ENCODE results near the gene PELI1.
A peak's percentile ranks its signal among the peaks of the same experiment; 100 is the strongest.

Gene PELI1

GRCh38 chr2:64168201-64168600, 24.0 kb upstream of the PELI1 start:
- no peak overlapping the region for H3K9ac ChIP-seq (ENCODE audit: low read depth, low read length)
- H3K4me1 ChIP-seq (ENCODE audit: insufficient read depth, low read length), result no peaks in the 10 kb centered on the region
- no peaks in the 10 kb centered on the region for H3K9me3 ChIP-seq (ENCODE audit: control insufficient read depth, insufficient read depth, low read length)
- H3K36me3 ChIP-seq (ENCODE audit: insufficient read depth, low read length), result no peaks in the 10 kb centered on the region

DNA sequence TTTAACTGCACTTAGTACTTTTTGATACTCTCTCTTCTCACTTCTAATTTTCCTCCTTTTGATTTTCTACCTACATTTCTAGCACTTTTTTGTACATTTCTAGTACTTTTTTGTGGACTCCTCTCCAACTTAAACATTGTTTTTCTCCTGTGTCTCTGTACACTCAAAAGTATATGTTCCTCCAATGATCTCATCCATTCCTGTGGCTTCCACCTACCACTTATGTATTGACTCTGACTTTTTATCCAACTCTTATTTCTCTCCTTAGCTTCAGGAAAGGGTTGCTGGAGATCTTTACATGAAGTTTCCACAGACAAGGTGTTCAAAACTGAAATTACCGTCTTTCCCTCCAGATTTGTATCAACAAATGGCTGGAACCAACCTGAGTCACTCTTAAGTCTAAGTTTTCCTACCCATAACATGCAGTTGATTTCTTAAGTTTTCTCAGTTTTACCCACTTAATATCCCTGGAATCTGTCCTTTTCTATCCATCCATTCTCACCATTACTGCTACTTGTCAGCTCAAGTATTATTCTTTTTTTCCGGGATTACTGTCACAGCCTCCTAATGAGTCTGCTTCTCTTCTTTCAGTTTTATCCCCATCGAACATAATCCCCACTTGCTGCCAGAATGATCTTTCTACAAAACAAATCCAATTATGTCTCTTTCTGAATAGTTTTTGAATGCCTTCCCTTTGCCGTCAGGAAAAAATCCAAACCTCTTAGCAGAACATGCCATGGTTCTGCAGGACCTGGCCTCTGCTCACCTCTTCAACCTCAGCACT, 22.6 kb upstream of the PELI1 start:
- Histone ChIP-seq H3K4me1 (ENCODE audit: insufficient read depth, low read length) (no peaks in the 10 kb centered on the region), H3K36me3 (ENCODE audit: insufficient read depth, low read length) (no peaks in the 10 kb centered on the region), H3K9me3 (ENCODE audit: control insufficient read depth, insufficient read depth, low read length) (no peaks in the 10 kb centered on the region), H3K9ac (ENCODE audit: low read depth, low read length) (no peak overlapping the region)

GRCh38 chr2:64166212-64166611, 22.0 kb upstream of the PELI1 start:
- no peaks in the 10 kb centered on the region for H3K4me1 ChIP-seq (ENCODE audit: insufficient read depth, low read length)
- no peak overlapping the region for H3K9ac ChIP-seq (ENCODE audit: low read depth, low read length)
- H3K36me3 ChIP-seq (ENCODE audit: insufficient read depth, low read length), result no peaks in the 10 kb centered on the region
- H3K9me3 ChIP-seq (ENCODE audit: control insufficient read depth, insufficient read depth, low read length), result no peaks in the 10 kb centered on the region

DNA sequence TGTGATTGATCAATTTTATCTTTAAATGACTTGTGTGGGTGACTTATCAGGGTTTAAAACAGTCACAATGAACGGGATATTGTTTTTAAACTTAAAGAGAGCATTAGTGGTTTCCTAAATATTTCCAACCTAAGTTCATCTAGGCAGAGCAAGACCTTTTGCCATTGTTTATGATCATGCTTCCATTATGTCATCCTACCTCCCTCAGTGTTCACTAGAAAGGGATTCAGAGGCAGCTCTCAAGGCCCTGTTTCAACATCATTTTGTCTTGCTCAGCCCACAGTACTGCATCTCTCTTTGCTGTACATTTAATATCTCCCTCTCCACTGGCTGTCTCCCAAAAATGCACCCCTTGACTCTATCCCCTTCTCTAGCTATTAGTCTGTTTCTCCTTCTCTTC, 21.5 kb upstream of the PELI1 start:
- no peaks in the 10 kb centered on the region for H3K4me1 ChIP-seq (ENCODE audit: insufficient read depth, low read length)
- H3K36me3 ChIP-seq (ENCODE audit: insufficient read depth, low read length), result no peaks in the 10 kb centered on the region
- no peak overlapping the region for H3K9ac ChIP-seq (ENCODE audit: low read depth, low read length)
- H3K9me3 ChIP-seq (ENCODE audit: control insufficient read depth, insufficient read depth, low read length), result no peaks in the 10 kb centered on the region

- Histone ChIP-seq H3K36me3 (ENCODE audit: insufficient read depth, low read length) (no peaks in the 10 kb centered on the region), H3K9me3 (ENCODE audit: control insufficient read depth, insufficient read depth, low read length) (no peaks in the 10 kb centered on the region), H3K9ac (ENCODE audit: low read depth, low read length) (no peak overlapping the region), H3K4me1 (ENCODE audit: insufficient read depth, low read length) (no peaks in the 10 kb centered on the region)
Observed at GRCh38 chr2:64164629-64165028, 20.4 kb upstream of the PELI1 start.

- Histone ChIP-seq H3K36me3 (ENCODE audit: insufficient read depth, low read length) (no peaks in the 10 kb centered on the region), H3K9me3 (ENCODE audit: control insufficient read depth, insufficient read depth, low read length) (no peaks in the 10 kb centered on the region), H3K4me1 (ENCODE audit: insufficient read depth, low read length) (no peaks in the 10 kb centered on the region), H3K9ac (ENCODE audit: low read depth, low read length) (no peak overlapping the region)
Observed at GRCh38 chr2:64162516-64162915, 18.3 kb upstream of the PELI1 start.

DNA sequence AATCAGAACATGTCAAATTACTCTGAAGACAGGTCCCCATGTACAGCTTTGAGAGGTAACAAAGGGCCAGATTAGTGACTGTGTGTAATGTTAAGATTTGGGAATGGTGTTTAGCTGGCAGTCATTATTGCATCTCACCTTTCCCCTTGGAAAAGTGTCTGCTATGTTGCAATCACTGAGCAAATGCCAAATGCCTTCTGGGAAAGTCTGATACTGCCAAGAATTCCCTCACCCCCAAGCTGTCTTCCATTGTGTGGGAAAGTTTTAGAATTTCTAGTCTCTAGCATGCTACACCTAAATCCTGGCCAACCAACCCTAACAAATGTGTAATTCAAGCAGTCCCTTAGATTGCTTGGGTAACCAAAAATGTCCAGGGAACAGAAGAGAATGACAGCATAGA, 13.6 kb upstream of the PELI1 start:
- Histone ChIP-seq H3K9ac (ENCODE audit: low read depth, low read length) (no peak overlapping the region), H3K4me1 (ENCODE audit: insufficient read depth, low read length) (peaks cover 7% of the 10 kb centered on the region; the same call in 1 of the 2 replicates), H3K9me3 (ENCODE audit: control insufficient read depth, insufficient read depth, low read length) (no peaks in the 10 kb centered on the region), H3K36me3 (ENCODE audit: insufficient read depth, low read length) (no peaks in the 10 kb centered on the region)

DNA sequence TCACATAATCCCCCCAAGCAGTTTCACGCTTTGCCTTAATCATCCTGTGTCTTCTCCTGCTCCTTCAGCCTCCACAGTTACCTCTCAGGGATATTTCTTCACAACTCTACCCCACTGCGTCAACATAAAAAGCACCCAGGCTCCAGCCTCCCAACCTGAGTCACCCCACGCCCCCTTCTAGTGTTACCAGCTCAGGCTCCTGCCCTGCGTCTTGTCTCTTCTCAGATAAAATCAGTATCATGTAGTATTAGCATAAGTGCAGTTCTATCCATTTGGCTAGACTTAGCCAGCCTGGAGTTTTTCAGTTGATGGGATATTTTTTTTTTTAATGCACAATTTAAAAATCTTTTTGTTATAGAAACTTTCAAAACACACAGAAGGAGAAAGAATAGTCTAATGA, 9.6 kb upstream of the PELI1 start:
- Histone ChIP-seq H3K9me3 (ENCODE audit: control insufficient read depth, insufficient read depth, low read length) (no peaks in the 10 kb centered on the region), H3K36me3 (ENCODE audit: insufficient read depth, low read length) (no peaks in the 10 kb centered on the region), H3K4me1 (ENCODE audit: insufficient read depth, low read length) (peaks cover 17% of the 10 kb centered on the region), H3K9ac (ENCODE audit: low read depth, low read length) (no peak overlapping the region)

- Histone ChIP-seq H3K9me3 (ENCODE audit: control insufficient read depth, insufficient read depth, low read length) (no peaks in the 10 kb centered on the region), H3K4me1 (ENCODE audit: insufficient read depth, low read length) (peaks cover 17% of the 10 kb centered on the region), H3K9ac (ENCODE audit: low read depth, low read length) (no peak overlapping the region), H3K36me3 (ENCODE audit: insufficient read depth, low read length) (no peaks in the 10 kb centered on the region)
Observed at GRCh38 chr2:64151476-64151875, 7.3 kb upstream of the PELI1 start.

DNA sequence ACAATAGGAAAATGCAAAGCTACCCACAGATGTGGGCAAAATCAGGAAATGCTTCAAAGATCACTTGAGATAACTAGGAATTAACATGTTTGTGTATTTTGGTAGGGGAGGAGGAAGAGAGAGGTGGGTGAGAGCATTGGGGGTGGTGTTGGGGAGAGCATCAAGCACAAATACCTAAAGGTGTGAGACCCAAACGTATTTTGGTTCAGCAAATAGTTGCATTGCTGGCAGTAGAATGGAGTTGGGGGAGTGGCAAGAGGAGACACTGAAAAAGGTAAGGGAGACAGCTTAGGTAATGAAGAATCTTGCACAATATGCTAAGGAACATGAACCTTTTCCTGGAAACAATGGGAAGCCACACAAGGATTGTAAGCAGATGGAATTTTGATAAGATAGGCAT, 1.5 kb upstream of the PELI1 start:
- H3K4me1 ChIP-seq (ENCODE audit: insufficient read depth, low read length), result peaks cover 11% of the 10 kb centered on the region
- H3K9me3 ChIP-seq (ENCODE audit: control insufficient read depth, insufficient read depth, low read length), result no peaks in the 10 kb centered on the region
- no peak overlapping the region for H3K9ac ChIP-seq (ENCODE audit: low read depth, low read length)
- no peaks in the 10 kb centered on the region for H3K36me3 ChIP-seq (ENCODE audit: insufficient read depth, low read length)

DNA sequence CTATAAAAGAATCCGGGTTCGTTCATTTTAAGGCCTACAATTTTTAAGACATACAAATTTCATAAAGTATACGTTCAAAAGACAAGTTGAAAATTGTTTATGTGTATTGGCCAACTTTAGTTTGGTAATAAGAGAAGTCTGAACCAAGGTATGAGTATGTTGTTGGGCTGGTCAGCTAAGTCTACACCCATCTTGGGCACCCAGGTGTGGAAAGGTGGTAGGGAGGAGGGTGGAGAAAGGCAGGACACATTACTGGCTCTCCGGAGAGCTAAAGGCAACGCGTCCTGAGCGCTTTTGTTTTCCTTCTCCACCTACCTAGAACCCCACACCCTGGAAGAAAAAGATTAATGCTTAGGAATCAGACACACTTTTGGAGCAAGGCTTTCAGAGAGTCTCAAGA, 899 bp upstream of the PELI1 start:
- Histone ChIP-seq H3K9me3 (ENCODE audit: control insufficient read depth, insufficient read depth, low read length) (no peaks in the 10 kb centered on the region), H3K9ac (ENCODE audit: low read depth, low read length) (0 out of 2 replicates have a peak overlapping the region, but pooled peaks have one; percentile 6), H3K4me1 (ENCODE audit: insufficient read depth, low read length) (peaks cover 14% of the 10 kb centered on the region), H3K36me3 (ENCODE audit: insufficient read depth, low read length) (no peaks in the 10 kb centered on the region)

- H3K9me3 ChIP-seq (ENCODE audit: control insufficient read depth, insufficient read depth, low read length), result no peaks in the 10 kb centered on the region
- H3K36me3 ChIP-seq (ENCODE audit: insufficient read depth, low read length), result no peaks in the 10 kb centered on the region
- peaks cover 15% of the 10 kb centered on the region for H3K4me1 ChIP-seq (ENCODE audit: insufficient read depth, low read length)
- peak overlapping the region; percentile 55 for H3K9ac ChIP-seq (ENCODE audit: low read depth, low read length)
Observed at GRCh38 chr2:64143169-64144056, 807 bp downstream of the PELI1 start.

DNA sequence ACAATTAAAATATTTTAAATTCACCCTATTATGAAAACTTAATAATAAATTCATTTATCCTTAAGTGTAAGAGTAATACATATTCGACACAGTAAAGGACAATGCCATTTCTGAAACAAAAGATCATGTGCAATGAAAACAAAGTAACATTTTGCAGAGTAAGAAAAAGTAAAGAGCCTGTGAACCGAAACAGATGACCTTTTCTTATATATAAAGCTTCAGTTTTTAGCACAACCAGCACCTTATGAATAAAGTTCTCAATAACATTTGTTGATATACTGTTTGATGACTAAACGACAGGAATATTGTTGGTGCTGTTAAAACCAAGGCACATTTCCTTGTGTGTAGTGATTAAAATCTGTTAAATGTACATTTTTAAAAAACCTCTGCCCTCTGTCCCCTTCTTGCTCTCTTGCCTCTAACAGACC, 1.5 kb downstream of the PELI1 start:
- Histone ChIP-seq H3K4me1 (ENCODE audit: insufficient read depth, low read length) (peaks cover 15% of the 10 kb centered on the region), H3K36me3 (ENCODE audit: insufficient read depth, low read length) (no peaks in the 10 kb centered on the region)

DNA sequence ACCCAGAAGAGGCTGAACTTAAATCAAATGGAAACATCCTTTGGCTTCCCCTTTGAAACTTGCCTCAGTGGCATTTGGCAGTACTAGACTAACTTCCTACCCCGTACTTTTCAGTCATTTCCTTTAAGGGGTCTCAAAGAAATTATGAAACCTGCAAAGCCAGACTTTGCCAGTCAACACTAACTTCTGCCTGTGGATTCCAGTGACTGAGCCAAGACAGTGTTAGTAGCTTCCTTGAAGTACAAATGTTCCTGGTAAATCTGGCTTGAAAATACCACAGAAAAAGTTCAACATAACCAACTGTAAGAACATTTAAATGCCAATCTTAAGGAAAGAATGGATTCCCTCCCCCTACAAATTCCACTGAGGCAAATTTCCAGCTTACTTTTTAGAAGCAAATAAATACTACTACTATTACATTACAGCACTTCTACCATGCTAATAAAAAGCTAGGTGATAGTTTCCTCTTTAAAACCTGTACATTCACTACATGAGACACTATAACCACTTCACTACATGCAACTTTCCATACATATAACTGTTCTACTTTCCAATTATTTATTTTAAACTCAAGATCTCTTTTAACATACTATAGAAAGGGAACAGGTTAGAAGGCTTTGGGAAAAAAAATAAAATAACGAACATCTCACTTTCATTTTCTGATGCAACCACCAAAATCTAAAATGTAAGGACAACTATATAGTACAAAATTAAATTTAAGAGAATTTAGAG, 2.4 kb downstream of the PELI1 start:
- peak overlapping the region; percentile 55; the same call in 1 of the 2 replicates for H3K9ac ChIP-seq (ENCODE audit: low read depth, low read length)
- H3K36me3 ChIP-seq (ENCODE audit: insufficient read depth, low read length), result no peaks in the 10 kb centered on the region
- H3K4me1 ChIP-seq (ENCODE audit: insufficient read depth, low read length), result peaks cover 15% of the 10 kb centered on the region
- no peaks in the 10 kb centered on the region for H3K9me3 ChIP-seq (ENCODE audit: control insufficient read depth, insufficient read depth, low read length)

More for the DNA sequence above, 1.5 kb downstream of the PELI1 start:
- H3K9ac ChIP-seq (ENCODE audit: low read depth, low read length), result peak overlapping the region; percentile 55
- H3K9me3 ChIP-seq (ENCODE audit: control insufficient read depth, insufficient read depth, low read length), result no peaks in the 10 kb centered on the region

Data from ES-I3 (cell line).